Fibroblast of skin of right biceps (primary cell): ENCODE measurements around the gene HSPB7.
"Not testable (repeated sequence)": the region's sequence is repeated elsewhere in the genome, so short reads cannot be mapped to it uniquely, and the experiment has no call there.

Source experiments
- DNase-seq: peaks from one replicate; pipeline ENCODE4 v3.0.0-alpha.2; 2013

Gene HSPB7

GRCh38 chr1:16048573-16049189 lies 30.8 kb upstream of the HSPB7 start:
- DNase-seq, result peak; percentile 62

- no peak for DNase-seq
Measured at GRCh38 chr1:16047791-16048475, 30.1 kb upstream of the HSPB7 start.

GRCh38 chr1:16046842-16047241 lies 29.0 kb upstream of the HSPB7 start:
- peak; percentile 18 for DNase-seq

GRCh38 chr1:16043950-16044349 lies 26.1 kb upstream of the HSPB7 start:
- DNase-seq, result no peak

- no peak for DNase-seq
Measured at GRCh38 chr1:16043521-16043920, 25.7 kb upstream of the HSPB7 start, which contains the start of gene CLCNKB. Gene CLCNKB, plus strand, starts transcription at chr1:16043782. Its CDS starts 711 bp downstream, at chr1:16044493.

- not testable (repeated sequence) for DNase-seq
Measured at GRCh38 chr1:16042654-16043053, 24.8 kb upstream of the HSPB7 start.

GRCh38 chr1:16042096-16042495 lies 24.3 kb upstream of the HSPB7 start:
- DNase-seq, result no peak

- no peak for DNase-seq
Measured at GRCh38 chr1:16041200-16041599, 23.4 kb upstream of the HSPB7 start.

GRCh38 chr1:16039871-16040270 lies 22.0 kb upstream of the HSPB7 start:
- not testable (repeated sequence) for DNase-seq

- DNase-seq, result no peak
Measured at GRCh38 chr1:16038620-16038912, 20.7 kb upstream of the HSPB7 start.

GRCh38 chr1:16036461-16036860 lies 18.6 kb upstream of the HSPB7 start:
- not testable (repeated sequence) for DNase-seq

- DNase-seq, result not testable (repeated sequence)
Measured at GRCh38 chr1:16033103-16033632, 15.3 kb upstream of the HSPB7 start.

GRCh38 chr1:16032388-16033102 lies 14.7 kb upstream of the HSPB7 start:
- peak; percentile 85 for DNase-seq

- DNase-seq, result no peak
Measured at GRCh38 chr1:16031551-16031950, 13.7 kb upstream of the HSPB7 start.

GRCh38 chr1:16029288-16029687 lies 11.4 kb upstream of the HSPB7 start:
- DNase-seq, result no peak

- DNase-seq, result not testable (repeated sequence)
Measured at GRCh38 chr1:16029003-16029268, 11.1 kb upstream of the HSPB7 start.

- DNase-seq, result no peak
Measured at GRCh38 chr1:16028237-16029002, 10.6 kb upstream of the HSPB7 start.

- DNase-seq, result peak; percentile 31
Measured at GRCh38 chr1:16026723-16027484, 9.1 kb upstream of the HSPB7 start.

GRCh38 chr1:16026302-16026701 lies 8.5 kb upstream of the HSPB7 start:
- DNase-seq, result not testable (repeated sequence)

GRCh38 chr1:16023050-16023653 lies 5.3 kb upstream of the HSPB7 start:
- no peak for DNase-seq

GRCh38 chr1:16022393-16022792 lies 4.5 kb upstream of the HSPB7 start:
- DNase-seq, result no peak

- no peak for DNase-seq
Measured at GRCh38 chr1:16021681-16022080, 3.8 kb upstream of the HSPB7 start, which contains the start of gene CLCNKA. Gene CLCNKA, plus strand, starts transcription at chr1:16022036. Its CDS starts 584 bp downstream, at chr1:16022620.
